Activated CD4-positive, alpha-beta T cell treated with anti-CD3 and anti-CD28 coated beads, Interleukin-2, amount 50 U/mL, for 1 hour (primary cell): Measurements from ENCODE around the gene DPYSL4.

Experiments used
- DNase-seq: peaks from one replicate; pipeline ENCODE4 v3.0.0-alpha.2; 2020

DPYSL4 gene

GRCh38 chr10:132164761-132165278, 21.9 kb upstream of the DPYSL4 start:
- DNase-seq = no peak

- DNase-seq = no peak
These were observed 21.2 kb upstream of the DPYSL4 start for GRCh38 chr10:132165416-132165980.

DNA sequence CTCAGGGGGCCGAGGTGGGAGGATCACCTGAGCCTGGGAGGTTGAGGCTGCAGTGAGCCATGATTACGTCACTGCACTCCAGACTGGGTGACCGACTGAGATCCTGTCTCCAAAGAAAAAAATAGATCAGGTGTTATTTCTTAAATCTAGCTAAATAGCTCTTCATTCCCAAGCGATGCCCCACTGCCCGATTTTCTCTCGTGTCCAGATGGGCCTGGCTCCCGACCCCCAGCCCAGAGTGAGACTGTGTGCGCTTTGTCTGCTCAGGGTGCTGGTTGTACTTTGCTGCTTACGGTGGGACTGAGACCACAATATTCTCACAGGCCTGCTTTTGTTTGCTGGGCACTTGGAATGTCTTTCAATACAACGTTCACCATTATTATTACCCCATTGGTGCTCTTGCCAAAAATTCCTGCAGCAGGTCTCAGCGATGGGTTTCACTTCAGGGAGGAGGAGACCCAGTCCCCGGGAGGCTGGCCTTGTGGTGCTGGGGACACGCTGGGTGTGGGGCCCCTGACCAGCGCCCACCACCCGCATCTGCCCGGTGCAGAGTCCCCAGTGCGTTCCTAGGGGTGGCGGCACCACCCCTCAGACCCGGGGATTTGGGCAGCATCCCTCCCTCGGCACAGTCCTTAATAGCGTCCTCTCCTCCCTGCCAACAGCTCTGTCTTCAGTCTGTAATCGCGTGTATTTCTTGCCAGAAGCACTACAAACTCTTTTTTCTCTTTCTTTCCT, 20.4 kb upstream of the DPYSL4 start:
- DNase-seq = no peak

DNA sequence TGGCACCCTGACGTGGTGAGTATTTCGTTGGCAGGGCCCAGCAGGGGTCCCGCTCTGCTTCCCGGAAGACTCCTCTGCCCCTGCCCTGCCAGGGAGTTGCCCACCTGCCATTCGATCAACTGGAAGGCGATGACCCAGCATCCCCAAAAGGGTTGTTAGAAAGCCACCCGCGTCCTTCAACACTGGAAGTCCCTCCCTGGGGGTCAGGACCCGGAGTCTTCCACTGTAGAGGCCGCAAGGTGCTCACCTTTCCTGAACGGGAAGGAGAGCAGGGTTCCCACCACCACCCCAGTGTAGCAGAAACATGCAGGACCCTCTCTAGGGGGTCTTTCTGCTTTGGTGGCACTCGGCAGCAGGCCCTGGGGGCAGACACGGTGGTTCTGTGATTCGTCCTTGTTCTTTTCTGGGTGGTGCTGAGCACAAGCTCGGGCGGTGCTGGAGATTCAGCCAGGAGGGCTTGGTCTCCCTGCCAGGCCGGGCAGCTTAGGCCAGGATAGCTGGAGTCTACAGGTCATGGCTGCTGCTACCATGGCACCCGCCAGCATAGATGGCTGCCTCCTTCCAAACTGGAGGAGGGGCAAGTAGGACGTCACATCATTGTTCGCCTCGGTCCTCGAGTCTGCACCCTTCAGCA, 19.6 kb upstream of the DPYSL4 start:
- no peak for DNase-seq

- no peak for DNase-seq
These were observed 18.8 kb upstream of the DPYSL4 start for GRCh38 chr10:132167976-132168375.

DNA sequence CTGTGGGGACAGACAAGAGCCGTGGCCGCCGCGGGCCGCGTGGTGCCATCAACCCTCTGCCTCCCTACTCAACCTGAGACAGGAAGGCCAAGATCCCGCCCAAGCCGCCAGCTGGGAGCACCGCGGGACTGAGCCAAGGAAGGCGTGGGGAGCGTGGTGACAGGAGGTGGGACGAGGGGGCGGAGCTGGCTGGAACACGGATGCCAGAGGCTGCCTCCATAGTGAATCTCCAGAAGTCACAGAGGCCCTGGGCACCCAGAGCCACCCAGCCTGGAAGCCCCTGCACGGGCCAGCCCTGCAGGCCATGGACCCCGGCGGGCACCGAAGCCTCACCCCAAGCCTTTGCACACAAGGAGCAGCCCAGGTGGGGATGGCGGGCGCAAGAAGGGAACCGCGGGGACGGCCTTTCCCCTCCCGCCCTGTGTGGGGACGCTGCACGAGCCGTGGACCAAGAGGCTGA, 18.1 kb upstream of the DPYSL4 start:
- no peak for DNase-seq

- DNase-seq = no peak
These were observed 17.6 kb upstream of the DPYSL4 start for GRCh38 chr10:132169031-132169765.

GRCh38 chr10:132169766-132170560, 16.8 kb upstream of the DPYSL4 start:
- DNase-seq = no peak

- DNase-seq = no peak
These were observed 16.0 kb upstream of the DPYSL4 start for GRCh38 chr10:132170561-132171361.

GRCh38 chr10:132172091-132173066, 14.4 kb upstream of the DPYSL4 start:
- DNase-seq = no peak

DNA sequence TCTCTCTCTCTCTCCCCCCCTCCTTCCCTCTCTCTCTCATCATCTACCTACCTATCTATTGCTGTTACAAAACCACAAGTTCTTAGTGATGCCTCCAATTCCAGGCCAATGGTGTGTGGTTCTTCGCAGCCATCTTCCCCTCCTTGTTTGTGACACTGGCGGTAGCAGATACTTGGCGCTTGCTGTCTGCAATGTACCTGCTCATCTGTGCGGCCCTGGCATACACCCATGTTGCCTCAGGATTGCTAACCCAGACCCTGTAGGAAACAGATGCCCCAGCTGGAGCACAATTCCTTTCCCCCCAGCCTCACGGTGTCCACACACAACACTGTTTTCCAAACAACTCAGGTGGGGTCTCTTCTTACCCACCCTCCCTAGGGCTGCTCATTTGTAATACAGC, 13.6 kb upstream of the DPYSL4 start:
- DNase-seq = no peak

DNA sequence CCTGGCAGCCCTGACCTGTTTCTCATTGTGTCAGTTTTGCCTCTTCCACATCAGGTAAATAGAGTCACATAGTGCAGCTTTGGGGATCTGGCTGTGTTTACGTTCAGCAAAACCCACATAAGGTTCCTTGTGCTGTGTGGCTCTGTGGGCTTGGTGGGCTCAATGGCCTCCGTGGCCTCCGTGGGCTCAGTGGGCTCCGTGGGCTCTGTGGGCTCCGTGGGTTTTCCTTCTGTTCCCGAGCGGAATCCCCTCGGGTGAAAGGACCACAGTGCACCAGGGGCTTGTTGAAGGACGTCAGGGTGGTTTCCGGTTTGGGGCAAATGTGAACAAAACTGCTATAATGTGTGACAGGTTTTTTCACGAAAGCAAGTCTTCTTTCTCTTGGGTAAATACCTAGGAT, 12.5 kb upstream of the DPYSL4 start:
- no peak for DNase-seq

- DNase-seq = no peak
These were observed 11.3 kb upstream of the DPYSL4 start for GRCh38 chr10:132175408-132175807.

DNA sequence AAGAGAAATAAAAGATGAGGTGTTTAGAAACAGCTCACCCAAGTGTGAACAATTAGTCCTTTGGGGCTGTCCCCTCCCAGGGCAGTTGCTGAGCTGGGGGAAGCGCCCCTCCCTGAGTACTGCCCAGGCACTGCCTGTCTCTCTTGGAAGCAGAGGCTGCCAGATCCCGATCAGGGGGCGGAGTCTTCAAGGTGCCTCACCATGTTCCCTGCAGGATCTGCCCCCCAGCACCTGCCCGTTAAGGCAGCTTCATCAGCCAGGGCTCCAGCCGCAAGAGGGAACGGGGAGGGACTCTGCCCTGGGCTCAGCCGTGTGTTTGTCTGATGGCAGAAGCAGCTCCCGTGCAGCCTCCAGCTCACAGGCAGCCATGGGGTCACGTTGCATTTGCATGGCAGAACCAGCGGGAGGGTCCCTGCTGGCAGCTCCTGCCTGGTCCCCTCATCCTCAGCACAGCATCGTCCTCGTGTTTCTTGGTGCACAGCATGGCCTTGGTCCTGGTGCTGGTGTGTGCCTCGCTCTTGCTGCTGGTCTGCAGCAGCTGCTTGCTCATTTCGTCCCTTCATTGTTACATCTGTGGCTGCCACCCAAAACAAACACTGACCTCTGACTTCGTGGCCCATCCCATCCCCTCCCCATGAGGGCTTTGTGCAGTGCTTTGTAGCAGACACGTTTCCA, 10.7 kb upstream of the DPYSL4 start:
- DNase-seq = no peak

DNA sequence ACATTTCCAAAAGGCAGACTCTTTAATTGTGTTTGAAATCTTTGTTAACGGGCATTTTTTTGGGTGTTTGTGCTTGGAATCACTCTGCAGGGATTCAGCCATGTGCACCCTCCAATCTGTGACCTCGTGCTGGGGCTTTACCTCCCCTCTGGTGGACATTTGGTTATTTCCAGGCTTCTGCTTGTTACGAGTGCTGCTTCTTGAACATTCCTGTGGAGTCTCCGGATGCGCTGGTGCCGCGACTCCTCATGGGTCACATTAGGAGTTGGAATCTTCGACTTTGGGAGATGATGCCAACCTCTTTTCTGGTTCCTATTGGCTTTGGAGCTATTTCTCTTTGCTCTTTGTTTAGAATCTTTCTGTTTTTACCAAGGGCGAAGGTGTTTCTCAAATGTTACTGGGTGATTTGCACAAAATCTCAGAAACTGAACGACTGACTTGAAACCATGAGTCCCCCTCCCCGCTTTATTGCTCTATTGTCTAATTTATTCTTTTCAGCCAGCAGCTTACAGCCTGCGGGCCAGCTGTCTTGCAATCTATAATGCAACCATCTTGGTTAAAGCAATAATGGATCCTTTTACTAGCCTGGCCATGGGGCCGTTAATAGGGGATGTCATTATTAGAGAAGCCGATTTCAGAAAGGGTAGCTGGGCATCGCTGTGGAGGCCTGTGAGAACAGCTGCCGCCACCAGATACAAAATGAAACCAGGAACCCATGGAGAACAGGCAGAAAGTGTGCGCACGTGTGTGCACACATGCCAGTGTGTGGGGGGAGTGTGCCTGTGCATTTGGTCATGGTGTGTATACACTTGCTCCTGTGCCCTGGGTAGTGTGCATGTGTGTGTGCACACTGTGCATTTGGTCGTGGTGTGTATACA, 9.9 kb upstream of the DPYSL4 start:
- no peak for DNase-seq

GRCh38 chr10:132178046-132178445, 8.7 kb upstream of the DPYSL4 start:
- no peak for DNase-seq

DNA sequence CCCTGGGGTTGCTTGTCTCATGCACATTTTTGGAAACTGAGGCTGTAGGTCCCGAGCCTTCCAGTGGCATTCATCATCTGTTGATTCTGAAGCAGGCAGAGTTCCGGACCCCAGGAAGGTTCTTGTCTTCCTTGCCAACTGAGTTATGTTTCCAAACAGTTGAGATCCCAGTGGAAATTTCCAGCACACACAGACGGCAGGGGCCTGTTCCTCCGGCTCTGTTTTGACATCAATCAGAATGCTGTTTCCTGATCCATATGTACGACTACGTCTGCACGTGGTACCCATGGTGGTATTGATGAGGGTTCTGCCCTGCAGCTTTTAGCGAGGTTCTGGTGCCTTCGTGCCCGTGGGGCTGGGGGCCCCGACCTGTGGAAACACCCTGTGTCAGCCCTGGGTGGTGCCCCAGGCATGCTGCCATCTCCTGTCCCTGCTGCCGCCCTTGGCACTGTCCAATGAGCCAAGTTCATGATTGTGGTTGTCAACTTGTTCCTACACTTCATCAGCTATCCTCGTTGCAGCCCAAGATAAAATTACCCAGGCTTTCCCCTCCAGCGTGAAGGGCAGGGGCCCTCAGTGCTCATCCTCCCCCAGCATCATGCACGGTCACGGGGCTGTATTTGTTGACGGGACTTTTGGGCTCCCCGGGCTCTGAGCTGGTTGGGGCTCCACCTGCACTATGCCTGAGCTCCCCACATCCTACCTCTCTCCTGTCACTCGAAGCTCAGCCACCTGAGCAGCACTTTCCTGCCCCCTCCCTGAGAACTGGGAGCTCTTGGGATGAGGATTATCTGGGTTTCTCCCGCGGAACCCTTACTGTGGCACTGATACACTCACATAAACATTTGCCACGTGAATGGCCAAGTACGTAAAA, 7.8 kb upstream of the DPYSL4 start:
- no peak for DNase-seq
